ENCODE results near the gene TCIRG1. TPM values are rescaled to one million over a fixed set of nuclear protein-coding genes. Genes with fewer than 3 reads are reported as not detected.
"Not testable (repeated sequence)": the region's sequence is repeated elsewhere in the genome, so short reads cannot be mapped to it uniquely, and the experiment has no call there.

The TCIRG1 gene
- total RNA-seq, result 100 to 1,000 TPM; 354 to 380 TPM

GRCh38 chr11:68038718-68039525 lies at the start of gene TCIRG1:
TCIRG1 (plus strand) TSS chr11:68039025; CDS start chr11:68041272, 2,247 bp downstream.
- DNase-seq (ENCODE audit: low spot score) (peak; percentile 82), ATAC-seq (peak; percentile 75 to 81)
- Mint-ChIP-seq H3K27ac (peak within 1 kb of the TSS; percentile 98 to 99), H3K27me3 (no peaks in the 10 kb centered on the region), H3K4me1 (ENCODE audit: low read depth in 2 of 2) (peaks cover 21 to 29% of the 10 kb centered on the region in 2 donors), H3K36me3 (no peaks in the 10 kb centered on the region), H3K4me3 (peak within 1 kb of the TSS; percentile 88), H3K9me3 (no peaks in the 10 kb centered on the region)

GRCh38 chr11:67990546-67991346 lies 48.1 kb upstream of the TCIRG1 start:
- ATAC-seq, H3K4me3 Mint-ChIP-seq, H3K27ac Mint-ChIP-seq: not testable (repeated sequence)

GRCh38 chr11:67991347-67992121 lies 47.3 kb upstream of the TCIRG1 start:
- not testable (repeated sequence) for H3K4me1 Mint-ChIP-seq (ENCODE audit: low read depth in 2 of 2); H3K27me3 Mint-ChIP-seq; ATAC-seq; H3K36me3 Mint-ChIP-seq; DNase-seq (ENCODE audit: low spot score); H3K4me3 Mint-ChIP-seq; H3K9me3 Mint-ChIP-seq; H3K27ac Mint-ChIP-seq

More at GRCh38 chr11:67990546-67991346, 48.1 kb upstream of the TCIRG1 start:
- H3K27me3 Mint-ChIP-seq; DNase-seq (ENCODE audit: low spot score); H3K4me1 Mint-ChIP-seq (ENCODE audit: low read depth in 2 of 2); H3K9me3 Mint-ChIP-seq; H3K36me3 Mint-ChIP-seq: not testable (repeated sequence)

- DNase-seq (ENCODE audit: low spot score); H3K27ac Mint-ChIP-seq; H3K9me3 Mint-ChIP-seq; H3K36me3 Mint-ChIP-seq; ATAC-seq; H3K27me3 Mint-ChIP-seq; H3K4me3 Mint-ChIP-seq: not testable (repeated sequence)
- H3K4me1 Mint-ChIP-seq (ENCODE audit: low read depth in 2 of 2), result peaks cover 18 to 26% of the 10 kb centered on the region in 2 donors
These were observed 45.0 kb upstream of the TCIRG1 start for GRCh38 chr11:67993821-67994220.

- H3K4me3 Mint-ChIP-seq; H3K27ac Mint-ChIP-seq; H3K9me3 Mint-ChIP-seq; ATAC-seq; H3K27me3 Mint-ChIP-seq; DNase-seq (ENCODE audit: low spot score); H3K36me3 Mint-ChIP-seq: not testable (repeated sequence)
- peaks cover 18 to 26% of the 10 kb centered on the region in 2 donors for H3K4me1 Mint-ChIP-seq (ENCODE audit: low read depth in 2 of 2)
These were observed 44.4 kb upstream of the TCIRG1 start for GRCh38 chr11:67994387-67994786.

GRCh38 chr11:67995129-67995528 lies 43.7 kb upstream of the TCIRG1 start:
- not testable (repeated sequence) for H3K27me3 Mint-ChIP-seq; H3K27ac Mint-ChIP-seq; H3K9me3 Mint-ChIP-seq; H3K4me3 Mint-ChIP-seq; DNase-seq (ENCODE audit: low spot score); ATAC-seq; H3K36me3 Mint-ChIP-seq
- peaks cover 18 to 26% of the 10 kb centered on the region in 2 donors for H3K4me1 Mint-ChIP-seq (ENCODE audit: low read depth in 2 of 2)

- H3K27me3 Mint-ChIP-seq; H3K36me3 Mint-ChIP-seq; H3K4me3 Mint-ChIP-seq; ATAC-seq; DNase-seq (ENCODE audit: low spot score); H3K9me3 Mint-ChIP-seq; H3K27ac Mint-ChIP-seq: not testable (repeated sequence)
- H3K4me1 Mint-ChIP-seq (ENCODE audit: low read depth in 2 of 2), result peaks cover 18 to 26% of the 10 kb centered on the region in 2 donors
These were observed 43.2 kb upstream of the TCIRG1 start for GRCh38 chr11:67995579-67995978.

GRCh38 chr11:67996051-67996450 lies 42.8 kb upstream of the TCIRG1 start:
- ATAC-seq (no peak), DNase-seq (ENCODE audit: low spot score) (no peak)
- Mint-ChIP-seq H3K4me1 (ENCODE audit: low read depth in 2 of 2) (peaks cover 18 to 26% of the 10 kb centered on the region in 2 donors), H3K4me3 (no peak overlapping the region), H3K27ac (no peak overlapping the region), H3K36me3 (no peaks in the 10 kb centered on the region), H3K27me3 (no peaks in the 10 kb centered on the region), H3K9me3 (peaks cover 4% of the 10 kb centered on the region)

GRCh38 chr11:67996622-67997474 lies 42.0 kb upstream of the TCIRG1 start:
- H3K36me3 Mint-ChIP-seq, result no peaks in the 10 kb centered on the region
- H3K9me3 Mint-ChIP-seq, result peaks cover 4% of the 10 kb centered on the region
- H3K4me1 Mint-ChIP-seq (ENCODE audit: low read depth in 2 of 2), result peaks cover 18 to 25% of the 10 kb centered on the region in 2 donors
- peak; percentile 78 to 80 for ATAC-seq
- peak overlapping the region; percentile 12 for H3K4me3 Mint-ChIP-seq
- H3K27ac Mint-ChIP-seq, result peak overlapping the region in 1 of 2 donors; percentile 29
- H3K27me3 Mint-ChIP-seq, result no peaks in the 10 kb centered on the region
- no peak for DNase-seq (ENCODE audit: low spot score)

- Mint-ChIP-seq H3K27me3 (no peaks in the 10 kb centered on the region), H3K9me3 (peaks cover 4% of the 10 kb centered on the region), H3K4me1 (ENCODE audit: low read depth in 2 of 2) (peaks cover 18 to 23% of the 10 kb centered on the region in 2 donors), H3K36me3 (no peaks in the 10 kb centered on the region), H3K27ac (peak overlapping the region in 1 of 2 donors; percentile 29), H3K4me3 (peak overlapping the region; percentile 12)
- no peak for DNase-seq (ENCODE audit: low spot score)
- peak; percentile 20 to 31 for ATAC-seq
These were observed 41.3 kb upstream of the TCIRG1 start for GRCh38 chr11:67997475-67997921.

GRCh38 chr11:67998150-67999045 lies 40.4 kb upstream of the TCIRG1 start:
- peaks cover 4% of the 10 kb centered on the region for H3K9me3 Mint-ChIP-seq
- H3K27ac Mint-ChIP-seq, result peak overlapping the region in 1 of 2 donors; percentile 25
- H3K27me3 Mint-ChIP-seq, result no peaks in the 10 kb centered on the region
- H3K36me3 Mint-ChIP-seq, result no peaks in the 10 kb centered on the region
- peak; percentile 16 to 24 for ATAC-seq
- H3K4me1 Mint-ChIP-seq (ENCODE audit: low read depth in 2 of 2), result peaks cover 22 to 26% of the 10 kb centered on the region in 2 donors
- no peak for DNase-seq (ENCODE audit: low spot score)
- H3K4me3 Mint-ChIP-seq, result no peak overlapping the region

GRCh38 chr11:67999201-67999629 lies 39.6 kb upstream of the TCIRG1 start:
- no peaks in the 10 kb centered on the region for H3K36me3 Mint-ChIP-seq
- ATAC-seq, result no peak
- H3K27me3 Mint-ChIP-seq, result no peaks in the 10 kb centered on the region
- H3K9me3 Mint-ChIP-seq, result peaks cover 4% of the 10 kb centered on the region
- H3K4me1 Mint-ChIP-seq (ENCODE audit: low read depth in 2 of 2), result peaks cover 22 to 24% of the 10 kb centered on the region in 2 donors
- no peak overlapping the region for H3K27ac Mint-ChIP-seq
- no peak for DNase-seq (ENCODE audit: low spot score)
- H3K4me3 Mint-ChIP-seq, result no peak overlapping the region
